Muscle layer of colon (tissue), 2 donors: Measurements from ENCODE around the gene GPR132.

Source experiments
- H3K27ac ChIP-seq: one replicate; pipeline ENCODE4 v1.7.0; 2013; ENCODE audit warnings: low read depth, mild to moderate bottlenecking, low read length, moderate library complexity
- H3K27me3 ChIP-seq, 2 donors: one replicate each; pipeline ENCODE4 v1.7.0; 2013; ENCODE audit warnings: low read length in 2 of 2, mild to moderate bottlenecking in 2 of 2; ENCODE audit not compliant: insufficient read depth in 2 of 2, control insufficient read depth in 1 of 2
- H3K36me3 ChIP-seq: one replicate; pipeline ENCODE4 v1.7.0; 2013; ENCODE audit warnings: mild to moderate bottlenecking, low read length; ENCODE audit not compliant: insufficient read depth
- H3K4me1 ChIP-seq: one replicate; pipeline ENCODE4 v1.7.0; 2013; ENCODE audit warnings: mild to moderate bottlenecking, low read length; ENCODE audit not compliant: insufficient read depth
- H3K4me3 ChIP-seq, 2 donors: one replicate each; pipeline ENCODE4 v1.7.0; 2013; ENCODE audit warnings: low read length in 2 of 2, low read depth in 1 of 2, mild to moderate bottlenecking in 1 of 2, moderate library complexity in 1 of 2
- H3K9ac ChIP-seq: one replicate; pipeline ENCODE4 v1.7.0; 2013; ENCODE audit warnings: low read length
- H3K9me3 ChIP-seq: one replicate; pipeline ENCODE4 v1.7.0; 2013; ENCODE audit warnings: mild to moderate bottlenecking, low read length
- donor health status: abdominal sarcoma.
- donor health status: Adenocarcinoma of cecum.

The GPR132 gene

GRCh38 chr14:105089746-105090492 lies 24.7 kb upstream of the GPR132 start:
- H3K4me3 ChIP-seq: no peak overlapping the region
- no peaks in the 10 kb centered on the region for H3K27me3 ChIP-seq
- no peak overlapping the region for H3K9ac ChIP-seq
- H3K36me3 ChIP-seq: no peaks in the 10 kb centered on the region
- peaks cover 43% of the 10 kb centered on the region for H3K4me1 ChIP-seq
- peak overlapping the region; percentile 24 for H3K27ac ChIP-seq
- no peaks in the 10 kb centered on the region for H3K9me3 ChIP-seq

GRCh38 chr14:105088812-105089745 lies 23.8 kb upstream of the GPR132 start:
- Histone ChIP-seq H3K9ac (no peak overlapping the region), H3K36me3 (no peaks in the 10 kb centered on the region), H3K9me3 (no peaks in the 10 kb centered on the region), H3K4me3 (no peak overlapping the region), H3K27me3 (no peaks in the 10 kb centered on the region), H3K27ac (peak overlapping the region; percentile 29), H3K4me1 (peaks cover 39% of the 10 kb centered on the region)

DNA sequence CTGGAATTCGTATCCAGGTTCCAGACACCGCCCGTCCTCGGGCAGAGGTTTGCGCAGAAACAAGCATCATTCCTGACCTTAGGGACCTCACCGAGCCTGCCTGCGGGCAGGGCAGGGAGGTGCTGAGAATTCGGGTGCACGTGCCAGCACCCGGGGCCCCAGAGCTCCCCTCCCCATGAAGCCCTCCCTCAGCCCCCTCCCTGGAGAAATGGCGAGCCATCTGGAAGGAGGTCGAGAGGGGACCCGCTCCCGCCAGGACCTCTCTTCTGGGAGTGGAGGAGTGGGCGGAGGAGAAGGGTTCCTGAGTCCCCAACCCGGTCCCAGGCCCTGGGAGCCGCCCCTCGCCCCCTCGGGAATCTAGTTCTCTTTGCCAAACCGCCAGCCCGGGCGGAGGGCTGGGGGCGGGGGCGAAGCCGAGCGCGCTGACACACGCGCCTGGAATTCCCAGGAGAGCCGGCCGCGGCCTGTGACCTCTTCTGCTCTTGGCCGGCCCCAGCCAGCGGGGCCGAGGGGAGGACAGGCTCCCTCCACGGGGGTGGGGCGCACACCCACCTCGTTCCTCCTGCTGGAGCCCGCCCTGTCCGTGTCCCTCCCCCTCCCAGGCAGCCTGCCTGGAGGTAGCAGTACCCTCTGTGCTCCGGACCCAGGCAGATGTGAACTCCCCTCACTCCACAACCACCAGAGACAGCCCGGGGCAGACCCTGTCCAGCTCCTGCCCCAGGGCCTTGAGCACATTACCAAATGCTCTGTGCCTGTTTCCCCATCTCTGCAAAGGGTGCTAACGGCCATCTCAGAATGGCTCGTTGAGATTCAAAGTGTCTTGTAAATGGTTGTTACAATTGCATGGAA lies 23.0 kb upstream of the GPR132 start:
- H3K9me3 ChIP-seq: no peaks in the 10 kb centered on the region
- peak overlapping the region; percentile 41 for H3K27ac ChIP-seq
- H3K4me3 ChIP-seq: peak overlapping the region in 1 of 2 donors; percentile 61
- H3K27me3 ChIP-seq: no peaks in the 10 kb centered on the region
- H3K36me3 ChIP-seq: no peaks in the 10 kb centered on the region
- H3K9ac ChIP-seq: no peak overlapping the region
- peaks cover 37% of the 10 kb centered on the region for H3K4me1 ChIP-seq

GRCh38 chr14:105087308-105087962 lies 22.2 kb upstream of the GPR132 start:
- Histone ChIP-seq H3K4me1 (peaks cover 33% of the 10 kb centered on the region), H3K27me3 (no peaks in the 10 kb centered on the region), H3K36me3 (no peaks in the 10 kb centered on the region), H3K9ac (no peak overlapping the region), H3K9me3 (no peaks in the 10 kb centered on the region), H3K27ac (peak overlapping the region; percentile 67), H3K4me3 (peak overlapping the region; percentile 61 to 63)

DNA sequence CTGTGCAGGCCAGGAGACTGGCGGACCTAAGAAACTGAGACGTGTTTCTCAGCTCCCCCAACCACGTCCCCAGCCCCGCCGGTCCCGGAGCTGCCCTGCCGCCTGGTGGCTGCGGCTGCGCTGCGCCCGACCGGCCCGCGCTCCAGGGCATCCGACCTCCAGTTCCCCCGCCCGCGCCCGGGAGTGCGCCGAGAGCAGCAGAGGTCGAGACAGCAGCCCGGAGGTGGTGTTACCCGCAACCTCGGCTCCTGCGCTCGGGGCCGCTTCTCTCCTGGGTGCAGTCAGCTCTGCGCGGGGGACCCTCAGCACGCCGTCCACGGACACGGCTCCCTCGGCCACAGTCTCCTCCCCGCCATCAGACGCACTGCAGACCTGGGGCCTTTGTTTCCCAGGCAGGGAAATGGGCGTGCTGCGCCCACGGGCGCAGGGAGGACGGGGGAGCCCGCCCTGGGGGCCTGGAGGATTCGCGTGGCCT lies 21.6 kb upstream of the GPR132 start:
- H3K9me3 ChIP-seq: no peaks in the 10 kb centered on the region
- H3K9ac ChIP-seq: no peak overlapping the region
- H3K27me3 ChIP-seq: no peaks in the 10 kb centered on the region
- H3K27ac ChIP-seq: peak overlapping the region; percentile 67
- H3K4me3 ChIP-seq: peak overlapping the region; percentile 61 to 63
- H3K4me1 ChIP-seq: peaks cover 27% of the 10 kb centered on the region
- H3K36me3 ChIP-seq: no peaks in the 10 kb centered on the region

- Histone ChIP-seq H3K9me3 (no peaks in the 10 kb centered on the region), H3K27ac (no peak overlapping the region), H3K36me3 (no peaks in the 10 kb centered on the region), H3K4me3 (no peak overlapping the region), H3K9ac (no peak overlapping the region), H3K4me1 (peaks cover 16% of the 10 kb centered on the region), H3K27me3 (no peaks in the 10 kb centered on the region)
Measured at GRCh38 chr14:105085766-105086165, 20.5 kb upstream of the GPR132 start.

GRCh38 chr14:105084741-105085571 lies 19.7 kb upstream of the GPR132 start:
- no peaks in the 10 kb centered on the region for H3K36me3 ChIP-seq
- H3K4me1 ChIP-seq: peaks cover 9% of the 10 kb centered on the region
- no peak overlapping the region for H3K27ac ChIP-seq
- no peaks in the 10 kb centered on the region for H3K27me3 ChIP-seq
- no peak overlapping the region for H3K9ac ChIP-seq
- no peak overlapping the region for H3K4me3 ChIP-seq
- no peaks in the 10 kb centered on the region for H3K9me3 ChIP-seq

DNA sequence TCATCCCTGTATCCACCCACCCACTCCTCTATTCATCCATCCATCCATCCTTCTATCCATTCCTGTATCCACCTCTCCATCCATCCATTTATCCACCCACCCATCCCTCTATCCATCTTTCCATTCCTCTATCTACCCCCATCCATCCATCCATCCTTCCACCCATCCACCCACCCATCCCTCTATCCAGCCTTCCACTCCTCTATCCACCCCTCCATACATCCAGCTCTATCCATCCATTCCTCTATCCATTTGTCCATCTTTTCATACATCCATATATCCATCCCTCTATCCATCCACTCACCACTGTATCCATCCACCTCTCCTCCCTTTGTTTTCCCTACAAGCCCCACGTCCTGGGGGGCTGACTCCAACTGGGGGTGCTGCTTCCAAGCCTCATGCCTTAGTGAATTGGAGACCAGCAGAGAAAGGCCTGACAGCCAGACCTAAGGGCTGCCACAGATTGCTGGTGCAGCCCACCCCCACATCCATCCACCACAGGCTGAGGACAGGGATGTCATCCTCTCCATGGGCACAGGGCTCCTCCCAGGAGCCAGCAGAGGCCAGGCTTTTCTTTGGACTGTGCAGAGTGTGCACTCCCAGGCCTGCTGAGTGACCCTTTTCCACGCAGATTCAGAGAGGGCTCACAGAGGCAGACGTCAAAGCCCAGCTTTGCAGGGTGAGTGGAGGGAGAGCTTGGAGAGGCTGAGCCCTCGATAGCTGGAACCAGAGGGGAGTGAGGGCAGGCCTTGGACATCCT lies 18.9 kb upstream of the GPR132 start:
- no peak overlapping the region for H3K9ac ChIP-seq
- no peaks in the 10 kb centered on the region for H3K27me3 ChIP-seq
- no peak overlapping the region for H3K4me3 ChIP-seq
- no peak overlapping the region for H3K27ac ChIP-seq
- no peaks in the 10 kb centered on the region for H3K36me3 ChIP-seq
- H3K9me3 ChIP-seq: no peaks in the 10 kb centered on the region
- peaks cover 9% of the 10 kb centered on the region for H3K4me1 ChIP-seq

GRCh38 chr14:105082703-105083102 lies 17.5 kb upstream of the GPR132 start:
- peaks cover under 1% of the 10 kb centered on the region for H3K4me1 ChIP-seq
- H3K4me3 ChIP-seq: no peak overlapping the region
- no peaks in the 10 kb centered on the region for H3K36me3 ChIP-seq
- H3K9ac ChIP-seq: no peak overlapping the region
- H3K27me3 ChIP-seq: no peaks in the 10 kb centered on the region
- H3K27ac ChIP-seq: no peak overlapping the region
- no peaks in the 10 kb centered on the region for H3K9me3 ChIP-seq
